ENCODE data around the gene METTL21C. TPM values are rescaled to one million over a fixed set of nuclear protein-coding genes. Genes with fewer than 3 reads are reported as not detected.

METTL21C gene
- total RNA-seq, 2 donors from 2014 or later = not detected

DNA sequence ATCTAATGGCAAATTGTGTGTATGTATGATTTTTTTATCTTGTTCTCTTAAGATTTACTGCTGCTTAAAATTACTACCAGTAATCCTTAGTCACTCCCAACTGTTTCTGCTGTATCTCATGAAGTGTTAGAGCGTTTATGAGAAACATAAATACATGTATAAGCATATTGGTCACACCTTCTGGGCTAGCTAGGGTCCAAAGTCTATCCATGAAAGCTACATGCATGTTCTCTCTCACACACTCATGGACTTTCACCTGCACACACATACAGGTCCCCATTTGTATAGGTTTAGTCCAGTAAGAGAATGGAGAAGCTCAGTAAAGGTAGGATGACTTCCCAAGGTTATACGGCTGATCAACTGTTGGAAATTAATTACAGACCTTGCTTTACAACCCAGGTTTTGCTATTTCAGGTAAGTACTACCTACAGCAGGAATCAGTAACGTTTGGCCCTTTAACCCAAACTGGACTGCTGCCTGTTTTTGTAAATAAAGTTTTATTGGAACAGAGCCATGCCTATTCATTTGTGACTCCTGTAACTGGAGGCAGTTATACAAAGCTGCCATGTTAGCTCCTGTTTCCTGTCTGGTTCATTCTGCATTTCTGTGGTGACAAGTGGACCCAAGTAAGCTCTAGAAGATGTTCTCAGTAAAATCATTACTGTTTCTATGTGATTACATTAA, 15.3 kb downstream of the METTL21C start:
- WGBS, 2 experiments (ENCODE audit: insufficient coverage in 1 of 2, insufficient read length in 1 of 2) = 89 to 90% methylated on average over 2 of the region's 3 CpGs
- TF ChIP-seq, protein P1, sequence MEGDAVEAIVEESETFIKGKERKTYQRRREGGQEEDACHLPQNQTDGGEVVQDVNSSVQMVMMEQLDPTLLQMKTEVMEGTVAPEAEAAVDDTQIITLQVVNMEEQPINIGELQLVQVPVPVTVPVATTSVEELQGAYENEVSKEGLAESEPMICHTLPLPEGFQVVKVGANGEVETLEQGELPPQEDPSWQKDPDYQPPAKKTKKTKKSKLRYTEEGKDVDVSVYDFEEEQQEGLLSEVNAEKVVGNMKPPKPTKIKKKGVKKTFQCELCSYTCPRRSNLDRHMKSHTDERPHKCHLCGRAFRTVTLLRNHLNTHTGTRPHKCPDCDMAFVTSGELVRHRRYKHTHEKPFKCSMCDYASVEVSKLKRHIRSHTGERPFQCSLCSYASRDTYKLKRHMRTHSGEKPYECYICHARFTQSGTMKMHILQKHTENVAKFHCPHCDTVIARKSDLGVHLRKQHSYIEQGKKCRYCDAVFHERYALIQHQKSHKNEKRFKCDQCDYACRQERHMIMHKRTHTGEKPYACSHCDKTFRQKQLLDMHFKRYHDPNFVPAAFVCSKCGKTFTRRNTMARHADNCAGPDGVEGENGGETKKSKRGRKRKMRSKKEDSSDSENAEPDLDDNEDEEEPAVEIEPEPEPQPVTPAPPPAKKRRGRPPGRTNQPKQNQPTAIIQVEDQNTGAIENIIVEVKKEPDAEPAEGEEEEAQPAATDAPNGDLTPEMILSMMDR (conservative IDR thresholded peaks at IDR 0.05) = no peak
- H3K4me1 Mint-ChIP-seq = peaks cover 3% of the 10 kb centered on the region
- H3K9me3 Mint-ChIP-seq = no peaks in the 10 kb centered on the region
- Histone ChIP-seq H3K36me3 (ENCODE audit: control insufficient read depth, insufficient read depth, low read length) (peaks cover 61% of the 10 kb centered on the region), H3K27me3 (ENCODE audit: control insufficient read depth, insufficient read depth, low read length, poor library complexity, severe bottlenecking) (no peaks in the 10 kb centered on the region), H3K9me3 (ENCODE audit: control insufficient read depth, low read length) (no peaks in the 10 kb centered on the region), H3K9ac (ENCODE audit: extremely low read depth, low read length, poor library complexity, severe bottlenecking) (no peak overlapping the region), H3K4me3 (ENCODE audit: low read length) (no peak overlapping the region), H3K4me1 (ENCODE audit: control insufficient read depth, insufficient read depth, low read length) (peaks cover 3% of the 10 kb centered on the region), H3K27ac (ENCODE audit: low read depth, low read length) (no peak overlapping the region)
- peaks cover 38% of the 10 kb centered on the region for H3K36me3 Mint-ChIP-seq (ENCODE audit: low read depth)
- H3K27ac Mint-ChIP-seq = no peak overlapping the region
- H3K4me3 Mint-ChIP-seq = no peak overlapping the region
- no peaks in the 10 kb centered on the region for H3K27me3 Mint-ChIP-seq (ENCODE audit: insufficient read depth)
- no peak for DNase-seq

- H3K9me3 ChIP-seq (ENCODE audit: control insufficient read depth, low read length) = peaks cover 2% of the 10 kb centered on the region
- TF ChIP-seq, protein P1 (conservative IDR thresholded peaks at IDR 0.05) = no peak
- H3K9ac ChIP-seq (ENCODE audit: extremely low read depth, low read length, poor library complexity, severe bottlenecking) = no peak overlapping the region
- H3K9me3 Mint-ChIP-seq = peaks cover under 1% of the 10 kb centered on the region
- peaks cover 48% of the 10 kb centered on the region for H3K36me3 Mint-ChIP-seq (ENCODE audit: low read depth)
- H3K4me3 ChIP-seq (ENCODE audit: low read length) = no peak overlapping the region
- H3K27ac ChIP-seq (ENCODE audit: low read depth, low read length) = no peak overlapping the region
- H3K27ac Mint-ChIP-seq = no peak overlapping the region
- H3K36me3 ChIP-seq (ENCODE audit: control insufficient read depth, insufficient read depth, low read length) = peaks cover 72% of the 10 kb centered on the region
- no peak overlapping the region for H3K4me3 Mint-ChIP-seq
- H3K27me3 Mint-ChIP-seq (ENCODE audit: insufficient read depth) = no peaks in the 10 kb centered on the region
- DNase-seq = no peak
- H3K4me1 Mint-ChIP-seq = peaks cover 3% of the 10 kb centered on the region
- peaks cover 3% of the 10 kb centered on the region for H3K4me1 ChIP-seq (ENCODE audit: control insufficient read depth, insufficient read depth, low read length)
- 95 to 100% methylated on average over 2 to 4 of the region's 5 CpGs for WGBS, 2 experiments (ENCODE audit: insufficient coverage in 1 of 2, insufficient read length in 1 of 2)
- no peaks in the 10 kb centered on the region for H3K27me3 ChIP-seq (ENCODE audit: control insufficient read depth, insufficient read depth, low read length, poor library complexity, severe bottlenecking)
Observed at GRCh38 chr13:102678339-102679107, 16.3 kb downstream of the METTL21C start.

GRCh38 chr13:102677122-102677521, 17.7 kb downstream of the METTL21C start:
- no peak overlapping the region for H3K4me3 Mint-ChIP-seq
- no peak overlapping the region for H3K27ac Mint-ChIP-seq
- TF ChIP-seq, protein P1 (conservative IDR thresholded peaks at IDR 0.05) = no peak
- Histone ChIP-seq H3K9ac (ENCODE audit: extremely low read depth, low read length, poor library complexity, severe bottlenecking) (no peak overlapping the region), H3K27me3 (ENCODE audit: control insufficient read depth, insufficient read depth, low read length, poor library complexity, severe bottlenecking) (no peaks in the 10 kb centered on the region), H3K36me3 (ENCODE audit: control insufficient read depth, insufficient read depth, low read length) (peaks cover 81% of the 10 kb centered on the region), H3K9me3 (ENCODE audit: control insufficient read depth, low read length) (peaks cover 10% of the 10 kb centered on the region), H3K4me3 (ENCODE audit: low read length) (no peak overlapping the region), H3K4me1 (ENCODE audit: control insufficient read depth, insufficient read depth, low read length) (peaks cover 10% of the 10 kb centered on the region), H3K27ac (ENCODE audit: low read depth, low read length) (no peak overlapping the region)
- peaks cover 62% of the 10 kb centered on the region for H3K36me3 Mint-ChIP-seq (ENCODE audit: low read depth)
- WGBS, 2 experiments (ENCODE audit: insufficient coverage in 1 of 2, insufficient read length in 1 of 2) = 94 to 100% methylated on average over 4 of the region's 4 CpGs
- H3K27me3 Mint-ChIP-seq (ENCODE audit: insufficient read depth) = no peaks in the 10 kb centered on the region
- no peak for DNase-seq
- peaks cover 14% of the 10 kb centered on the region for H3K9me3 Mint-ChIP-seq
- peaks cover 4% of the 10 kb centered on the region for H3K4me1 Mint-ChIP-seq

Measured in endodermal cell (in vitro differentiated cells).